HepG2 (cell line): ENCODE results near the gene FAM117B. TPM values are rescaled to one million over a fixed set of nuclear protein-coding genes. Genes with fewer than 3 reads are reported as not detected.

Source experiments
- ATF6 ChIP-seq: sonication (generic); formaldehyde crosslinking; conservative IDR thresholded peaks from 2 replicates; pipeline ENCODE4 v1.4.0; 2020; ENCODE audit warnings: missing genetic modification reagents
- CREM ChIP-seq, 2 experiments: sonication (generic) in 1 of 2; formaldehyde crosslinking in 1 of 2; IDR thresholded peaks; 2 replicates each; pipeline versions ENCODE4 v1.4.0 to v1.6.1; 2016 to 2020; ENCODE audit warnings: antibody characterized with exemption in 1 of 2, mild to moderate bottlenecking in 1 of 2, missing genetic modification reagents in 1 of 2
- DNMT1 ChIP-seq: sonication (generic); formaldehyde crosslinking; IDR thresholded peaks from 2 replicates; pipeline ENCODE4 v1.5.1; 2020; ENCODE audit warnings: mild to moderate bottlenecking, missing genetic modification reagents
- ELF1 ChIP-seq: sonication (generic); formaldehyde crosslinking; IDR thresholded peaks from 2 replicates; pipeline ENCODE4 v1.4.0; 2020; ENCODE audit warnings: missing genetic modification reagents
- GTF3A ChIP-seq: sonication (generic); formaldehyde crosslinking; conservative IDR thresholded peaks from 2 replicates; pipeline ENCODE4 v1.4.0; 2020; ENCODE audit warnings: mild to moderate bottlenecking, missing genetic modification reagents
- HES4 ChIP-seq: sonication (generic); formaldehyde crosslinking; IDR thresholded peaks from 2 replicates; pipeline ENCODE4 v1.9.0; 2021; ENCODE audit warnings: mild to moderate bottlenecking, missing genetic modification reagents, borderline replicate concordance
- IKZF5 ChIP-seq: IDR thresholded peaks from 2 replicates; pipeline ENCODE4 v1.6.1; 2018; ENCODE audit warnings: missing genetic modification reagents, mild to moderate bottlenecking, missing compliant biosample characterization
- MTF1 ChIP-seq: sonication (generic); formaldehyde crosslinking; IDR thresholded peaks from 2 replicates; pipeline ENCODE4 v1.5.0; 2020; ENCODE audit warnings: missing genetic modification reagents
- MXD1 ChIP-seq: sonication (generic); formaldehyde crosslinking; IDR thresholded peaks from 2 replicates; pipeline ENCODE4 v1.4.0; 2020; ENCODE audit warnings: mild to moderate bottlenecking, missing genetic modification reagents
- RFX3 ChIP-seq: IDR thresholded peaks from 2 replicates; pipeline ENCODE4 v1.6.1; 2016; ENCODE audit warnings: missing biosample characterization, missing genetic modification reagents
- SAP130 ChIP-seq: IDR thresholded peaks from 2 replicates; pipeline ENCODE4 v1.6.1; 2016; ENCODE audit warnings: low read depth
- SRSF9 ChIP-seq: fragments of 200-400 bp; formaldehyde crosslinking; IDR thresholded peaks from 2 replicates; pipeline ENCODE4 v1.6.1; 2018; ENCODE audit warnings: borderline replicate concordance, mild to moderate bottlenecking, low read depth, low read length; ENCODE audit not compliant: insufficient read depth, poor library complexity, severe bottlenecking
- TEAD3 ChIP-seq: optimal IDR thresholded peaks from 2 replicates; pipeline ENCODE3; 2016; ENCODE audit warnings: borderline replicate concordance
- TFAP4 ChIP-seq: sonication (generic); IDR thresholded peaks from 2 replicates; pipeline ENCODE4 v1.6.1; 2016; ENCODE audit warnings: low read depth, borderline replicate concordance
- TMF1 ChIP-seq: sonication (generic); formaldehyde crosslinking; IDR thresholded peaks from 2 replicates; pipeline ENCODE4 v1.8.1; 2022; ENCODE audit warnings: low read depth, missing genetic modification reagents
- TRAFD1 ChIP-seq: sonication (generic); formaldehyde crosslinking; IDR thresholded peaks from 2 replicates; pipeline ENCODE4 v1.5.1; 2020; ENCODE audit warnings: missing genetic modification reagents, mild to moderate bottlenecking, borderline replicate concordance
- ZGPAT ChIP-seq: IDR thresholded peaks from 2 replicates; pipeline ENCODE4 v1.6.1; 2016; ENCODE audit warnings: mild to moderate bottlenecking
- ZNF20 ChIP-seq: sonication (generic); formaldehyde crosslinking; IDR thresholded peaks from 2 replicates; pipeline ENCODE4 v1.4.0; 2020; ENCODE audit warnings: mild to moderate bottlenecking, moderate library complexity, missing genetic modification reagents
- ZNF263 ChIP-seq: sonication (generic); formaldehyde crosslinking; IDR thresholded peaks from 2 replicates; pipeline ENCODE4 v1.4.0; 2020; ENCODE audit warnings: missing genetic modification reagents
- ZNF7 ChIP-seq: IDR thresholded peaks from 2 replicates; pipeline ENCODE4 v1.6.1; 2016; ENCODE audit warnings: missing biosample characterization, missing genetic modification reagents
- ZNF878 ChIP-seq: sonication (generic); formaldehyde crosslinking; IDR thresholded peaks from 2 replicates; pipeline ENCODE4 v1.8.1; 2023; ENCODE audit warnings: mild to moderate bottlenecking, missing genetic modification reagents, moderate library complexity
- polyA plus RNA-seq, 8 experiments: library from polyadenylated mRNA; depleted of rRNA in 3 of 8; stranded (reverse) in 7 of 8; unstranded in 1 of 8; fragments of >200 nt; fragmentation: Illumina TruSeq in 4 of 8; extraction: Trizol in 4 of 8; gene quantifications; 2 replicates each; pipeline versions ENCODE4 v1.2.1 to v1.2.3, GENCODE V29; 2011 to 2016; ENCODE audit warnings: low read depth in 4 of 8, missing spikeins in 1 of 8, mixed read lengths in 1 of 8; ENCODE audit not compliant: insufficient read depth in 1 of 8
- total RNA-seq, 5 experiments: library from RNA; depleted of rRNA; stranded (reverse); fragments of >200 nt; fragmentation: Illumina TruSeq; extraction: Trizol; gene quantifications; 2 replicates each; pipeline ENCODE4 v1.2.3, GENCODE V29; 2016; ENCODE audit warnings: low read depth in 1 of 5

Gene FAM117B
- total and polyA plus RNA-seq, 2 of the 13 experiments (the other 11 are each of a cell fraction or from before 2014, with no cell fraction given) = 5.8 to 11.0 TPM

- TF ChIP-seq SRSF9 (no peak), ZNF20 (CRISPR knock-in tag) (0 out of 2 replicates have a peak, but pooled peaks have one; percentile 80), TFAP4 (peak; percentile 48), SAP130 (CRISPR knock-in tag) (peak; percentile 92), RFX3 (CRISPR knock-in tag) (no peak), GTF3A (CRISPR knock-in tag) (no peak), ZNF878 (CRISPR knock-in tag) (peak; percentile 78), ZNF263 (CRISPR knock-in tag) (0 out of 2 replicates have a peak, but pooled peaks have one; percentile 25), CREM (IDR thresholded peaks at IDR 0.05) (peak; percentile 54; the same call in 1 of the 2 replicates), CREM (CRISPR knock-in tag; IDR thresholded peaks at IDR 0.05) (no peak), TEAD3 (CRISPR knock-in tag) (peak; percentile 70), MTF1 (CRISPR knock-in tag) (no peak; the same call in 1 of the 2 replicates), ZNF7 (CRISPR knock-in tag) (no peak), HES4 (CRISPR knock-in tag) (0 out of 2 replicates have a peak, but pooled peaks have one; percentile 31), ZGPAT (CRISPR knock-in tag) (peak; percentile 96), IKZF5 (CRISPR knock-in tag) (peak; percentile 79), MXD1 (CRISPR knock-in tag) (peak; percentile 77), ATF6 (CRISPR knock-in tag) (no peak), DNMT1 (CRISPR knock-in tag) (no peak), ELF1 (CRISPR knock-in tag) (peak; percentile 28; the same call in 1 of the 2 replicates), TRAFD1 (CRISPR knock-in tag) (no peak), TMF1 (CRISPR knock-in tag) (peak; percentile 91)
These were observed at the start of gene FAM117B (continued) for GRCh38 chr2:202634556-202635427.
